RCC 7860 (cell line): ENCODE data around the gene RPH3AL.
"Not testable (repeated sequence)": the region's sequence is repeated elsewhere in the genome, so short reads cannot be mapped to it uniquely, and the experiment has no call there.

Source experiments
- DNase-seq: peaks from one replicate; pipeline ENCODE4 v3.0.0-alpha.2; 2015; ENCODE audit warnings: low spot score
- FAIRE-seq: peaks from 2 replicates; lab custom pipeline; 2012; peaks lifted over from hg19 to GRCh38; lab: Jason Lieb, UNC

The RPH3AL gene

GRCh38 chr17:246226-246625, 106.4 kb downstream of the RPH3AL start:
- DNase-seq (no peak), FAIRE-seq (no peak)

GRCh38 chr17:245611-246010, 107.0 kb downstream of the RPH3AL start:
- no peak for DNase-seq
- no peak for FAIRE-seq

GRCh38 chr17:245020-245419, 107.6 kb downstream of the RPH3AL start:
- no peak for FAIRE-seq

GRCh38 chr17:243924-244323, 108.7 kb downstream of the RPH3AL start:
- FAIRE-seq, DNase-seq: not testable (repeated sequence)

More at GRCh38 chr17:245020-245419, 107.6 kb downstream of the RPH3AL start:
- DNase-seq: no peak

- FAIRE-seq: no peak
- DNase-seq: no peak
Observed at GRCh38 chr17:238964-239259, 113.7 kb downstream of the RPH3AL start.

GRCh38 chr17:238071-238963, 114.3 kb downstream of the RPH3AL start:
- no peak for FAIRE-seq
- no peak for DNase-seq

GRCh38 chr17:237406-237955, 115.1 kb downstream of the RPH3AL start:
- DNase-seq (no peak), FAIRE-seq (no peak)

- FAIRE-seq (no peak), DNase-seq (no peak)
Observed at GRCh38 chr17:236641-237405, 115.8 kb downstream of the RPH3AL start.

GRCh38 chr17:235831-236640, 116.6 kb downstream of the RPH3AL start:
- FAIRE-seq (no peak), DNase-seq (no peak)

GRCh38 chr17:234994-235830, 117.4 kb downstream of the RPH3AL start:
- not testable (repeated sequence) for FAIRE-seq

GRCh38 chr17:234163-234993, 118.2 kb downstream of the RPH3AL start:
- DNase-seq: not testable (repeated sequence)

More at GRCh38 chr17:234994-235830, 117.4 kb downstream of the RPH3AL start:
- not testable (repeated sequence) for DNase-seq

GRCh38 chr17:233473-233941, 119.1 kb downstream of the RPH3AL start:
- no peak for DNase-seq
- no peak for FAIRE-seq

More at GRCh38 chr17:234163-234993, 118.2 kb downstream of the RPH3AL start:
- FAIRE-seq: not testable (repeated sequence)

- DNase-seq: no peak
- FAIRE-seq: no peak
Observed at GRCh38 chr17:231966-232807, 120.4 kb downstream of the RPH3AL start.

GRCh38 chr17:231191-231965, 121.2 kb downstream of the RPH3AL start:
- FAIRE-seq: no peak
- DNase-seq: no peak

GRCh38 chr17:230395-230770, 122.2 kb downstream of the RPH3AL start:
- DNase-seq (no peak), FAIRE-seq (no peak)

GRCh38 chr17:229709-230394, 122.8 kb downstream of the RPH3AL start:
- FAIRE-seq: no peak
- no peak for DNase-seq
